Measurements from ENCODE around the gene ZNF326.

DNA sequence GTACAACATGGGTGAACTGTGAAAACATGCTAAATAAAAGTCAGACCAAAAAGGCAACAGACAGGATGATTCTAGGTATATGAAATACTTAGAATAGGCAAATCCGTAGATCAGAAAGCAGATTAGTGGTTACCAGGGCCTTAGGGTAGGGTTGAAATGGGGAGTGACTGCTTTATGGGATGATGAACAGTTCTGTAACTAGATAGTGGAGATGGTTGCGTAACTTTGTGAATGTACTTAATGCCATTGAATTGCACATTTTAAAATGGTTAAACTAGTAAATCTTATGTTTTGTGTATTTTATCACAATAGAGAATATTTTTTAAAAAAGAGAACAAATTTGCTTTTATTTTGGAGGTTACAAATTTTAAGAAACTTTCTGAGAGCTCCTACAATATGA lies 17.4 kb downstream of the ZNF326 start:
- no peak for TF ChIP-seq ZNF384 (IDR thresholded peaks at IDR 0.05; ENCODE audit: borderline replicate concordance, low read depth, low read length)
- TF ChIP-seq, protein P1, sequence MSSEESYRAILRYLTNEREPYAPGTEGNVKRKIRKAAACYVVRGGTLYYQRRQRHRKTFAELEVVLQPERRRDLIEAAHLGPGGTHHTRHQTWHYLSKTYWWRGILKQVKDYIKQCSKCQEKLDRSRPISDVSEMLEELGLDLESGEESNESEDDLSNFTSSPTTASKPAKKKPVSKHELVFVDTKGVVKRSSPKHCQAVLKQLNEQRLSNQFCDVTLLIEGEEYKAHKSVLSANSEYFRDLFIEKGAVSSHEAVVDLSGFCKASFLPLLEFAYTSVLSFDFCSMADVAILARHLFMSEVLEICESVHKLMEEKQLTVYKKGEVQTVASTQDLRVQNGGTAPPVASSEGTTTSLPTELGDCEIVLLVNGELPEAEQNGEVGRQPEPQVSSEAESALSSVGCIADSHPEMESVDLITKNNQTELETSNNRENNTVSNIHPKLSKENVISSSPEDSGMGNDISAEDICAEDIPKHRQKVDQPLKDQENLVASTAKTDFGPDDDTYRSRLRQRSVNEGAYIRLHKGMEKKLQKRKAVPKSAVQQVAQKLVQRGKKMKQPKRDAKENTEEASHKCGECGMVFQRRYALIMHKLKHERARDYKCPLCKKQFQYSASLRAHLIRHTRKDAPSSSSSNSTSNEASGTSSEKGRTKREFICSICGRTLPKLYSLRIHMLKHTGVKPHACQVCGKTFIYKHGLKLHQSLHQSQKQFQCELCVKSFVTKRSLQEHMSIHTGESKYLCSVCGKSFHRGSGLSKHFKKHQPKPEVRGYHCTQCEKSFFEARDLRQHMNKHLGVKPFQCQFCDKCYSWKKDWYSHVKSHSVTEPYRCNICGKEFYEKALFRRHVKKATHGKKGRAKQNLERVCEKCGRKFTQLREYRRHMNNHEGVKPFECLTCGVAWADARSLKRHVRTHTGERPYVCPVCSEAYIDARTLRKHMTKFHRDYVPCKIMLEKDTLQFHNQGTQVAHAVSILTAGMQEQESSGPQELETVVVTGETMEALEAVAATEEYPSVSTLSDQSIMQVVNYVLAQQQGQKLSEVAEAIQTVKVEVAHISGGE (CRISPR knock-in tag; IDR thresholded peaks at IDR 0.05): no peak
- TF ChIP-seq MEF2A (IDR thresholded peaks at IDR 0.05; ENCODE audit: insufficient read depth, low read depth, low read length): no peak
- no peak for TF ChIP-seq RAD21 (IDR thresholded peaks at IDR 0.05; ENCODE audit: insufficient read depth, low read depth, low read length)
- TF ChIP-seq, protein P2, sequence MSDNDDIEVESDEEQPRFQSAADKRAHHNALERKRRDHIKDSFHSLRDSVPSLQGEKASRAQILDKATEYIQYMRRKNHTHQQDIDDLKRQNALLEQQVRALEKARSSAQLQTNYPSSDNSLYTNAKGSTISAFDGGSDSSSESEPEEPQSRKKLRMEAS (IDR thresholded peaks at IDR 0.05; ENCODE audit: low read depth, low read length): no peak
- no peak for TF ChIP-seq CEBPB (IDR thresholded peaks at IDR 0.05; ENCODE audit: borderline replicate concordance in 1 of 2, low read depth in 2 of 2, low read length in 2 of 2)
- no peak for TF ChIP-seq JUNB (IDR thresholded peaks at IDR 0.05)
- TF ChIP-seq, protein P3, sequence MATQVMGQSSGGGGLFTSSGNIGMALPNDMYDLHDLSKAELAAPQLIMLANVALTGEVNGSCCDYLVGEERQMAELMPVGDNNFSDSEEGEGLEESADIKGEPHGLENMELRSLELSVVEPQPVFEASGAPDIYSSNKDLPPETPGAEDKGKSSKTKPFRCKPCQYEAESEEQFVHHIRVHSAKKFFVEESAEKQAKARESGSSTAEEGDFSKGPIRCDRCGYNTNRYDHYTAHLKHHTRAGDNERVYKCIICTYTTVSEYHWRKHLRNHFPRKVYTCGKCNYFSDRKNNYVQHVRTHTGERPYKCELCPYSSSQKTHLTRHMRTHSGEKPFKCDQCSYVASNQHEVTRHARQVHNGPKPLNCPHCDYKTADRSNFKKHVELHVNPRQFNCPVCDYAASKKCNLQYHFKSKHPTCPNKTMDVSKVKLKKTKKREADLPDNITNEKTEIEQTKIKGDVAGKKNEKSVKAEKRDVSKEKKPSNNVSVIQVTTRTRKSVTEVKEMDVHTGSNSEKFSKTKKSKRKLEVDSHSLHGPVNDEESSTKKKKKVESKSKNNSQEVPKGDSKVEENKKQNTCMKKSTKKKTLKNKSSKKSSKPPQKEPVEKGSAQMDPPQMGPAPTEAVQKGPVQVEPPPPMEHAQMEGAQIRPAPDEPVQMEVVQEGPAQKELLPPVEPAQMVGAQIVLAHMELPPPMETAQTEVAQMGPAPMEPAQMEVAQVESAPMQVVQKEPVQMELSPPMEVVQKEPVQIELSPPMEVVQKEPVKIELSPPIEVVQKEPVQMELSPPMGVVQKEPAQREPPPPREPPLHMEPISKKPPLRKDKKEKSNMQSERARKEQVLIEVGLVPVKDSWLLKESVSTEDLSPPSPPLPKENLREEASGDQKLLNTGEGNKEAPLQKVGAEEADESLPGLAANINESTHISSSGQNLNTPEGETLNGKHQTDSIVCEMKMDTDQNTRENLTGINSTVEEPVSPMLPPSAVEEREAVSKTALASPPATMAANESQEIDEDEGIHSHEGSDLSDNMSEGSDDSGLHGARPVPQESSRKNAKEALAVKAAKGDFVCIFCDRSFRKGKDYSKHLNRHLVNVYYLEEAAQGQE (IDR thresholded peaks at IDR 0.05; ENCODE audit: low read depth, low read length): no peak
- TF ChIP-seq TBL1XR1 (IDR thresholded peaks at IDR 0.05; ENCODE audit: low read depth, low read length): no peak
- no peak for TF ChIP-seq CHD1 (IDR thresholded peaks at IDR 0.05; ENCODE audit: low read depth, low read length)
- TF ChIP-seq FOXK2 (IDR thresholded peaks at IDR 0.05): no peak
